Activated CD4-positive, alpha-beta T cell treated with anti-CD3 and anti-CD28 coated beads, Interleukin-2, amount 10 ng/mL, durations not matched to agents 7 days and 5 days (primary cell): ENCODE results near the gene PLEKHG1. TPM values are rescaled to one million over a fixed set of nuclear protein-coding genes. Genes with fewer than 3 reads are reported as not detected.

Experiments used
- CTCF ChIA-PET: fragments of 350-600 bp; sonication (Branson Sonifier 250); formaldehyde crosslinking; loops from one replicate; lab custom pipeline; 2021; ENCODE audit warnings: antibody characterized with exemption; lab: Charles Lee
- POLR2A ChIA-PET: fragments of 350-600 bp; sonication (Branson Sonifier 250); formaldehyde crosslinking; loops from one replicate; lab custom pipeline; 2021; ENCODE audit warnings: antibody characterized with exemption; lab: Charles Lee
- DNase-seq: peaks from one replicate; pipeline ENCODE4 v3.0.0-alpha.2; 2020
- H3K27ac Mint-ChIP-seq: one replicate; pipeline ENCODE4 v1.8.0; 2021; ENCODE audit warnings: mild to moderate bottlenecking, moderate library complexity, mixed read lengths
- H3K27me3 Mint-ChIP-seq: one replicate; pipeline ENCODE4 v1.8.0; 2021; ENCODE audit warnings: mixed read lengths
- H3K36me3 Mint-ChIP-seq: one replicate; pipeline ENCODE4 v1.8.0; 2021; ENCODE audit warnings: low read depth, mixed read lengths
- H3K4me1 Mint-ChIP-seq: one replicate; pipeline ENCODE4 v1.8.0; 2021; ENCODE audit warnings: mixed read lengths
- H3K4me3 Mint-ChIP-seq: one replicate; pipeline ENCODE4 v1.8.0; 2021; ENCODE audit warnings: mild to moderate bottlenecking, moderate library complexity, mixed read lengths
- H3K9me3 Mint-ChIP-seq: one replicate; pipeline ENCODE4 v1.8.0; 2021; ENCODE audit warnings: mixed read lengths
- total RNA-seq, 2 experiments: library from RNA; stranded (reverse); gene quantifications; one replicate each; pipeline ENCODE4 v1.2.3, GENCODE V29; 2021

The PLEKHG1 gene
- total RNA-seq, 2 experiments from 2014 or later, result 2.8 to 3.6 TPM

- no peaks in the 10 kb centered on the region for H3K36me3 Mint-ChIP-seq
- H3K4me1 Mint-ChIP-seq, result peaks cover 25% of the 10 kb centered on the region
- H3K27me3 Mint-ChIP-seq, result peaks cover 2% of the 10 kb centered on the region
- H3K9me3 Mint-ChIP-seq, result no peaks in the 10 kb centered on the region
- CTCF ChIA-PET, result no interaction called here
- POLR2A ChIA-PET, result interaction anchor here (0.7 kb wide), 1 partner anchor 131 kb away, joined by 7 read pairs; no protein-coding TSS in a partner anchor
- H3K27ac Mint-ChIP-seq, result no peak overlapping the region
- DNase-seq, result no peak
- H3K4me3 Mint-ChIP-seq, result no peak overlapping the region
Measured at GRCh38 chr6:150638765-150639164, 39.1 kb downstream of the PLEKHG1 start.

DNA sequence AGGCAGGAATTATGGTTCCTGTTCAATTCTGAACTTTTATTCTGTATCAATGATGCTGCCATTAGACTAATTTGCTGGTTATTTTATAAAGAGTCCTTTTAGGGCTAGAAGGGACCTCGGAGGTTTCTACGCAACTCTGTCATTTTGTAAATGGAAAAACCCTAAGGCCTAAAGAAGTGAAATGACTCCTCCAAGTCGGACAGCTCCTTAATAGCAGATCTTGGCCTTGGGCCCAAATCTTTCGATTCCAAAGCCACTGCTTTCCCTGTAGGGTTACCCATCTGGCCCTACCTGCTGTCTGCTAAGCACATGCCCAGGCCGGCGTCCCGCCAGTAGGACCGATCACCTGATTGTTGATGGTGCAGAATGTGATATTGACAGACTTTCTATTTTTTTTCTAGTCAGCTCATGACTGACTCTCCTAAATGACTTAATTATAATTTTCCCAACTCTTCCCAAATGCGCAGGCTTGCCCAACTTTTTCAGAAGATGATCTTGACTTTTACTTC lies 40.2 kb downstream of the PLEKHG1 start:
- H3K36me3 Mint-ChIP-seq, result no peaks in the 10 kb centered on the region
- ChIA-PET CTCF (interaction anchor here (0.5 kb wide), 1 partner anchor 707 kb away, joined by 3 read pairs; no protein-coding TSS in a partner anchor), POLR2A (no interaction called here)
- no peak overlapping the region for H3K27ac Mint-ChIP-seq
- H3K27me3 Mint-ChIP-seq, result peaks cover 2% of the 10 kb centered on the region
- no peak overlapping the region for H3K4me3 Mint-ChIP-seq
- peaks cover 19% of the 10 kb centered on the region for H3K4me1 Mint-ChIP-seq
- no peak for DNase-seq
- H3K9me3 Mint-ChIP-seq, result no peaks in the 10 kb centered on the region

- H3K4me1 Mint-ChIP-seq, result peaks cover 19% of the 10 kb centered on the region
- H3K27me3 Mint-ChIP-seq, result peaks cover 2% of the 10 kb centered on the region
- H3K27ac Mint-ChIP-seq, result no peak overlapping the region
- DNase-seq, result no peak
- H3K36me3 Mint-ChIP-seq, result no peaks in the 10 kb centered on the region
- POLR2A ChIA-PET, result no interaction called here
- H3K9me3 Mint-ChIP-seq, result no peaks in the 10 kb centered on the region
- CTCF ChIA-PET, result no interaction called here
- no peak overlapping the region for H3K4me3 Mint-ChIP-seq
Measured at GRCh38 chr6:150640556-150641209, 41.0 kb downstream of the PLEKHG1 start.

DNA sequence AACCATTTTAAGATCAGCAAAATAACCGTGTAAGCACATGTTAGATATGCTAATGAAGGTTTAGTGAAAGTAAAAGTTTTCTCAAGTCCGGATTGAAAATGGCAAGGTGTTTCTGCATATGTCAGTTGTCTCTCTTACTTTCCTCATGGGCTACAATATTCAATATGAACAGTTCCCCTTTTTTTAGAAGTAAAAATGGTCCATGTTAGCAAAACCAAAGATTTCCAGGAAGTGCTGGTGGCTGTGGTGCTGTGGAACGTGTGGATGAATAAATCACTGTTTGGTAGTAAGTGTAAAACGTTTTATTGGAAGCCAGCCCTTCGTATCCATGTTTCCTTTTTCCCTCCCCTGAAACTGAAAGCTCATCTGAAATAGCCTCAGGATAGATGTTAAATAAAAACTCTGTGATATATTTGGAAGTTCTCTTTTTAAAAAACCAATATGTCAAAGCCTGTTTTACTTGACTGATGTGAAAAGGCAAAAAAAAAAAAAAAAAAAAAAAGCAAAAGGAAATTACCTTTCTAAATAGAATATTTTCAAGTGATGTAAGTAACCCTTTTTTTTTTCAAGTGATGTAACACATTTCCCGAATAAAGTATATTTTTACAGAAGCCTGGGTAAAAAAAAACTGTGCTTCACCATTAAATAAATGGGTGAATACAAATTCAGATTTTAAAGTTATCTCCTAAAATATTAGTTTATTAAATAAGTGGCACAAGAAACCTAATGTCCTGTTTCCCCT lies 41.9 kb downstream of the PLEKHG1 start:
- Mint-ChIP-seq H3K27ac (peak overlapping the region; percentile 71), H3K36me3 (no peaks in the 10 kb centered on the region), H3K9me3 (no peaks in the 10 kb centered on the region), H3K27me3 (peaks cover 5% of the 10 kb centered on the region), H3K4me1 (peaks cover 19% of the 10 kb centered on the region), H3K4me3 (peak overlapping the region; percentile 37)
- DNase-seq, result no peak
- ChIA-PET CTCF (no interaction called here), POLR2A (no interaction called here)

GRCh38 chr6:150646228-150646627 lies 46.5 kb downstream of the PLEKHG1 start:
- ChIA-PET POLR2A (no interaction called here), CTCF (no interaction called here)
- Mint-ChIP-seq H3K4me1 (peaks cover 18% of the 10 kb centered on the region), H3K36me3 (no peaks in the 10 kb centered on the region), H3K27me3 (peaks cover 2% of the 10 kb centered on the region), H3K27ac (no peak overlapping the region), H3K9me3 (no peaks in the 10 kb centered on the region), H3K4me3 (no peak overlapping the region)
- no peak for DNase-seq

DNA sequence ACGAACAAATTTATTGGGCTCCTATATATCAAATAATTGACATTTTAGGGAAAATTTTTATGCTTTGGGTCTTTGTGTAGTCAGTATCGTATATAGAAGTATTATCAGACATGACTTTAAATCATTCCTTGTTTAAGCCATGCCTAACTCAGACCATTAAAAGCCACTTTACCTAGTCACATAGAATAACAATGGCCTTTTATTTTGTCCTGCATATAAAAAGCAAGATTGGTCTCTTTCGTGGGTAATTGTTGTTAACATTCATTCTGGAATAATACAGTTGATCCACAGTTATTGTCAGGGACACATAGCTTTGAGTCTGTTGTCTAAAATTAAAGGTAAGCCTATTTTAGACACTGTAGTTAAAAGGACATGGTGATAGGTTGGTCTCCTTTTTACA lies 47.4 kb downstream of the PLEKHG1 start:
- Mint-ChIP-seq H3K4me3 (no peak overlapping the region), H3K9me3 (no peaks in the 10 kb centered on the region), H3K36me3 (no peaks in the 10 kb centered on the region), H3K4me1 (peaks cover 13% of the 10 kb centered on the region), H3K27me3 (peaks cover 2% of the 10 kb centered on the region), H3K27ac (no peak overlapping the region)
- DNase-seq, result no peak
- CTCF ChIA-PET, result no interaction called here
- POLR2A ChIA-PET, result no interaction called here

Other genes with a start within 250 kb of the PLEKHG1 start
- not detected for gene IYD, start 230.9 kb upstream of the PLEKHG1 start, total RNA-seq